GM12874 (cell line): Measurements from ENCODE around the gene TBC1D21.

ENCODE experiments used
- CTCF ChIP-seq: IDR thresholded peaks from 2 replicates; pipeline ENCODE4 v1.5.1; 2011; ENCODE audit warnings: low read depth, mild to moderate bottlenecking, control low read depth, low read length, moderate library complexity; ENCODE audit not compliant: insufficient read depth

Gene TBC1D21

DNA sequence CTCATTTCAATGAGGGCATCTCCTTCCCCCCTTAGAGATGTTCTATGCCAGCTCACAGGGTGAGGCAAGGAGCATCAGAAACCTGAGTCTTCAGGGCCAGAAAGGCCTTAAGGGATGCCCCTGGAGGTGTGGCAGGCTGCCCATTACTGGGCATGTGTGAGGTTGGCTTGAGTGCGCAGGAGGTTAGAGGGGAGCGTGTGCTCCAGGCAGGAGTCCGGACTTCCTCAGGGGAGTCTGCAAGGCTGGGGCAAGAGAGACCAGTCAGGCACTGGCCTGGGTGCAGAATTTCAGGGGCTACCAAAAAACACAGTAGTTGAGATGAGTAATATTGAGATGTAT lies 54.8 kb downstream of the TBC1D21 start:
- TF ChIP-seq CTCF: no peak

DNA sequence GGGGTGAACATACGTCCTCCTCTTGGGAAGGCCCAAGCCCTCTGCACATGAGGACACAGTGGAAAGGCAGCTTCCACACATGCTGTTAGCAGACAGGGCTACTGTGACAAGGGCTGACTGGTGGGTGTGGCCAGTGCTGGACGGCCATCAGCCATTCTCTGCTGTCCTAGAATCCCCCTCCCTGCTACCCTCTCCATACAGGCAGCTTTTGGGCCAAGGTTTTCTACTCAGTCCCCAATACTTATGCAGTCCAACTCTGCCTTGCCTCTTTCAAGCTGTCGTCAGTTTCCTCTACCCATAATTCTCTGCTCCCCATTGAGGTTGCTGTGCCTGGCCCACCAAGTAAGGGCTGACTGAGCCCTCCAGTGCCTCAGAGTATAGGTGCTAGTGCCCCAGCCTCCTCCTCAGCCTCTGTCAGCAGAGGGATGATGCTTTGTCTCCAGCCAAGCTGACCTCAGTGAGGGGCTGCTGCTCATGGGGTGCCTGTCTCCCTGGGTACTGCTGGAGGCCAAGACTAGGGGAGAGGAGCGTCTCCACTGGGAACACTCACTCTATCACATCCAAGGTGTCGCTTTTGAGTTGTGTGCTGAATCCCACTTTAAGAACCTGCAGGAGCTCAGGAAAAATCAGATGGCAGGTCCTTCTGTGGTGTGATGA lies 55.7 kb downstream of the TBC1D21 start:
- TF ChIP-seq CTCF: no peak

GRCh38 chr15:73930371-73930770 lies 57.0 kb downstream of the TBC1D21 start:
- no peak for TF ChIP-seq CTCF

DNA sequence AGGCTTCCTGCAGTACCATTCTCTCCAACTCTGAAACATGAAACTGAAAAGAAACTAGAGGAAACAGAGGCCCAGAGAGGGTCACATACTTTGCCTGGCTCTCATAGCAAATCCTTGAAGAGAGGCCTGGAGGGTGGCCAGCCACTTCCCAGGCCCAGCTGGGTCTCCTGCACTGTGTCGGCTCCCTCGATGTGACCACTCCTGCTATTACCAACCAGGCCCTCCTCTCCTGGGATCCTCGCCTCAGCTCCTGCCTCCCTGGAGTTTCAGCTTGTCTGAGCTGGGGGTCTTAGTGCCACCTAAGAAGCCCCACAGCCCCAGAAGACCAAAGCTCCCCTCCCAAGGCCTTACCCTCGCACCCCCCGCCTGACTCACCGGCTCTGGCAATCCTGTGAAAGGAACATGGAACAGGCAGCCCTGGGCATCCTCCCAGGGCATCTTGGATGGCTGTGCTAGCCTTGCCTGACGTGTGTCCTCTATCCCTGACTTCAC lies 57.5 kb downstream of the TBC1D21 start:
- no peak for TF ChIP-seq CTCF

DNA sequence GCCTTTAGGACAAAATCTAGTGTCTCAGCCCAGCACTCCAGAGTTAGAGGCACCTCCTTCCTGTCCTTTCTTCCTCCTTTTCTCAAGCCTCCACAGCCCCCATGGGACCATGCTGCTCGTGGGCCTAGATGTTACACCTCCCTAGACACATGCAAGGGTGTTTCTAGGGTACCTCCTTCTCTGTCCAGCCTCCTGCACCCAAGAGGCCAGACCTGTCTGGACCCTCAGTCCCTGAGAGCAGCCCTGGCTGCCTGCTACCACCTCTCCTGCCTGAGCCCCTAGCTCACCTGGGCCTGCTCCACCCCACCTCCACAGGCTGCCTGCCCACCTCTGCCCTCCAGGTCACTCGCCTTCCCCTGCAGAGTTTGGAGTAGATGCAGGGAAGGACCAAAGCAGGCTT lies 58.1 kb downstream of the TBC1D21 start:
- TF ChIP-seq CTCF: no peak

DNA sequence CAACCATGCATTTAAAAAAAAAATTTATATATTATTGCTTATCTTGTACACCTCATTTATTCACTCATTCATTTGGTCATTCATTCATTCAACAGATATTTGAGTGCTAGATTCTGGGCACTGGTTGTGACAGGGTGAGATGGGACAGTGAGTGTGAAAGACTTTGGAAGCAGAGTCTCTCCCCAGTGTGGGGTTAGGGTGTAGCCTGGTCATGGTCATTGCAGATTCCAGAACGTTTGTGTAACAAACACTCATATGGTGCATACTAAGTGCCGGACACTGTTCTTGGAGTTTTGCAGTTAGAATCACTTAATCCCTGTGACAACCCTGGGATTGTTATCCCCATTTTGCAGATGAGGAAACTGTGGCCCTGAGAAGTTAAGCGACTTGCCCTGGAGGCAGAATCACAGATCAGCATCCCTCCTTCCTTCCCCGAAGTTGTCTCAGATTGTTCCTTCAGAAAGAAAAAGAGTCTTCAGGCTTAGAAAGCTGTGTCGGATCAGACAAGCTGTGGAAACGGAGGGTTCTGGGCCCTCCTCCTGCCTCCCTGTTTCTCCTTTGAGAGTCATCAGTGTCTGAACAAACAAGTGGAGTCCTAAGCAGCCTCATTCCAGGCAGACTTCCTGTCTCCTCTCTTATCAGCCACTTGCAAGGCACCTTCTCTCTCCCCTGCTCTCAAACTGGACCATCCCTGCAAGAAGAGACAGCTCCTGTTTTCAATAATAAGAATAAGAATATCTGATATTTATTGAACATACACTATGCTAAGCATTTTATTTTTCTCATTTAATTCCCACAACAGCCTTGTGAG lies 59.2 kb downstream of the TBC1D21 start:
- no peak for TF ChIP-seq CTCF

DNA sequence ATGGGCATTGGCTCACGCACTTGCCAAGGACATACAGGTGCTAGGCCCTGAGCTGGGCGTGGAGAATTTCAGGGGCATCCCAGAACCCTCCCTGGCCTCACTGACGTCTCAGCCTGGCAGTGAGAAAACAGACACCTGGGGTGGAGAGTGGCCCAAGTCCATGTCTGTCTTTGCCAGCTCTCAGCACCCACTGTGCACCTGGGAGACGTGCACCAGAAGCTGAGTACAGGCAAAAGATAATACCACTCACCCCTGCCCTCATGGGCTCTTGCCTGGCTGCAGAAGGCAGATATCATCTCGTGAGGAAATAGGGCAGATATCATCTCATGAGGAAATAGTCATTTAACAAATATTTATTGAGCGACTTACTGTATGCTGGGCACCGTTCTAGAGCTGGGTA lies 60.9 kb downstream of the TBC1D21 start:
- TF ChIP-seq CTCF: no peak
